ENCODE data around the gene DLK1.

The DLK1 gene

GRCh38 chr14:100727086-100727872, 587 bp downstream of the DLK1 start:
- no peak for TF ChIP-seq CTCF (IDR thresholded peaks at IDR 0.05; ENCODE audit: control insufficient read depth, extremely low read depth, insufficient read depth)
- DNase-seq (ENCODE audit: low read depth), result no peak
- H3K4me3 ChIP-seq (ENCODE audit: low read depth, low read length), result no peak overlapping the region

DNA sequence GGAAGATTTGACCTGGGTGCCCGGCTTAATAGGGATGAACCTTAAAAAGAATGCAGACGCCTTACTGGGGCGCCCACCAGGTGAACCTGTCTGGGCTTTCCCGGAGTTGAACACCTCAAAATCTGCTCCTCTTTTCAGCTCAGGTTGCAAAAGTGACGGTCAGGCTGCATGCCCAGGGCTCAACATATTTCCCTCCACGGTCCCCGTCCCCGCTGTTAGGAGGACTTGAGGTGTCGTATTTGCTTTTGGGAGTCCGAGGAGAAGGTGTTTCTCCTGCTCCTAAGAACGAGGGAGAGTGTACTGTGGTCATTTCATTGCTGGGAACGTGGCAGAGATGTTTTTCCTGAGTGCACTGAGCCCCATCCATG, 1.2 kb downstream of the DLK1 start:
- DNase-seq (ENCODE audit: low read depth), result no peak
- no peak overlapping the region for H3K4me3 ChIP-seq (ENCODE audit: low read depth, low read length)
- TF ChIP-seq CTCF (IDR thresholded peaks at IDR 0.05; ENCODE audit: control insufficient read depth, extremely low read depth, insufficient read depth), result no peak

DNA sequence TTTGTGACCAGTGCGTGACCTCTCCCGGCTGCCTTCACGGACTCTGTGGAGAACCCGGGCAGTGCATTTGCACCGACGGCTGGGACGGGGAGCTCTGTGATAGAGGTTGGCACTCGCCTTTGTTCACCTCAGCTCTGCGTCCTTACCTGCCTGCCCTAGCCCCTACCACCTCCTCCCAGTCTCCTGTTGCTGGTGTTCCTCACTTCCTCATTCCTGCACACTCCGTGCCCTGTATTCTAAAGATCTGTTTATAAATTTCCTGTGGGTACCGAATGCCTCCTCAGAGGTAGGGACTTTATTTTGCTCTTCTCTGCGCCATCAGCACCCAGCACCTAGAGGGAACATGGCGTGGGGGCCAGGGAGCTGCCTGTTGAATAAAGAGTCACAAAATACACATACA, 2.3 kb downstream of the DLK1 start:
- TF ChIP-seq CTCF (IDR thresholded peaks at IDR 0.05; ENCODE audit: control insufficient read depth, extremely low read depth, insufficient read depth), result no peak
- DNase-seq (ENCODE audit: low read depth), result no peak
- no peak overlapping the region for H3K4me3 ChIP-seq (ENCODE audit: low read depth, low read length)

GRCh38 chr14:100729982-100730381, 3.3 kb downstream of the DLK1 start:
- TF ChIP-seq CTCF (IDR thresholded peaks at IDR 0.05; ENCODE audit: control insufficient read depth, extremely low read depth, insufficient read depth), result no peak
- no peak overlapping the region for H3K4me3 ChIP-seq (ENCODE audit: low read depth, low read length)
- DNase-seq (ENCODE audit: low read depth), result no peak

DNA sequence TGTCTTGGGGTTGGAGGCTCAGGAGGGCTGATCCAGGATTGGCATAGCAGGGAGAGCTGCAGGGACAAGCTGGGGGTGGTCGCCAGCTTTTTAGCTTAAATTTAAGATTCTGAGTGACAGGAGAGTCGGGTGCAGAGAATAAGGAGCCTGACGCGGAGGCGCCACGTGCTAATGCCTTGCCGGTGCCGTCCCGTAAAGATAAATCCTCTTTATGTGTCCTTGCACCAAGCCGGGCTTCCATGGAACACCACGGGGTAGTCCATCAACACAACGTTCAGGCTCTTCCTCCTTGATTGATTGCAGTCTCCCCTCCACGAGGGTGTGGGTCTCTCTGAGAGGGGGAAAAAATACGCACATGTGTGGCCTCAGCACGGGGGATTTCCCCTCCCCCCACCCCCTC, 3.9 kb downstream of the DLK1 start:
- no peak for TF ChIP-seq CTCF (IDR thresholded peaks at IDR 0.05; ENCODE audit: control insufficient read depth, extremely low read depth, insufficient read depth)
- DNase-seq (ENCODE audit: low read depth), result no peak
- no peak overlapping the region for H3K4me3 ChIP-seq (ENCODE audit: low read depth, low read length)

- H3K4me3 ChIP-seq (ENCODE audit: low read depth, low read length), result no peak overlapping the region
- no peak for TF ChIP-seq CTCF (IDR thresholded peaks at IDR 0.05; ENCODE audit: control insufficient read depth, extremely low read depth, insufficient read depth)
- no peak for DNase-seq (ENCODE audit: low read depth)
Measured at GRCh38 chr14:100731011-100731670, 4.4 kb downstream of the DLK1 start.

All from LNCaP clone FGC (cell line).